CD4-positive, alpha-beta T cell treated with Interleukin-1 beta for 1 hour (primary cell): ENCODE measurements around the gene MVD.

ENCODE experiments used
- DNase-seq, 2 donors: peaks; one replicate each; pipeline ENCODE4 v3.0.0-alpha.2; 2020 to 2022

The MVD gene

DNA sequence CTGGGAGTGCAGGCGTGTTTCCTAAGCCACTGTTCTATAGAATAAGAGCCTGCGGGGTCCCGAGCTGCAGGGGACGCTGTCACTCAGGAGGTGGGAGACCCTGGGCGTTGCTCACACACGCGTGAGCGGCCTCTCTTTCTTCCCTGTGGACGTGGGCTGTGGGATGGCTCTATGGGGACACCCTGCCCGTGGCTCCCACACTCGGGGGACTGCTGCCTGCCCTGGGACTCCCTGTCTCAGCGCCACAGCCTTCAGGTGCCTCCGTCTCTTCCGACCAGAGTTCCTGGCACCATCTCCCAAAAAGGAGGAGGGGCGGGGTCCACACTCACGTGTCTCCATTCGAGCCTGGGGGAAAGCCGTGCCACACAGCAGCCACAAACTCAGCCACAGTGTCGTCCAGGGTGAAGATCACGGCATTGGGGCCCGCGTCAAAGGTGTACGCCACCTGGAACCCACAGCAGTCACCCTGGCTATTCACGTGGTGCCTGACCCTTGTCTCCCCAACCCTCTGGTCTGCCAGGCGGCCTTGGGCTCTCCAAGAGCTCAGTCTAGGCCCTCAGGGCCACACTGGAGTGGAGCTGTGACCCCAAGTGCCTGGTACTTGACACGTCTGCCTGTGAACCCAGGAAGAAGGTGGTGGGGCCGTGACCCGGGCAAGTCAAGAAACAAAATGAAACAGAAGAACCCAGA, 8.4 kb downstream of the MVD start:
- no peak for DNase-seq

- no peak for DNase-seq
Measured at GRCh38 chr16:88653596-88654362, 9.1 kb downstream of the MVD start.

GRCh38 chr16:88653101-88653500, 9.8 kb downstream of the MVD start:
- DNase-seq = no peak

DNA sequence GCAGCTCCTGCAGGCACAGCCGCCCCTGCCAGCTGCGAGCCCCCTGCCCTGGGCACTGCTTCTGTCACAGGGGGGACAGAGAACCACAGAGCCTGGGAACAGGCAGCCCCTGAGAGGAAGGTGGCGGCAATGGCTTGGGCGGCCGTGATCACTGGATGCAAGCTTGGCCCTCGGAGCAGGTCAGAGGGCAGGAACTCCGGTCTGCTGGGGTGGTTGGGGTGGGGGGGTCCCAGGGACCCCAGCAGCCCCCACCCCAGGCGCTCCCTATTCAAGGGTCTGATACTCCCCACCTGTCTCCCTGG, 10.2 kb downstream of the MVD start:
- DNase-seq = no peak

DNA sequence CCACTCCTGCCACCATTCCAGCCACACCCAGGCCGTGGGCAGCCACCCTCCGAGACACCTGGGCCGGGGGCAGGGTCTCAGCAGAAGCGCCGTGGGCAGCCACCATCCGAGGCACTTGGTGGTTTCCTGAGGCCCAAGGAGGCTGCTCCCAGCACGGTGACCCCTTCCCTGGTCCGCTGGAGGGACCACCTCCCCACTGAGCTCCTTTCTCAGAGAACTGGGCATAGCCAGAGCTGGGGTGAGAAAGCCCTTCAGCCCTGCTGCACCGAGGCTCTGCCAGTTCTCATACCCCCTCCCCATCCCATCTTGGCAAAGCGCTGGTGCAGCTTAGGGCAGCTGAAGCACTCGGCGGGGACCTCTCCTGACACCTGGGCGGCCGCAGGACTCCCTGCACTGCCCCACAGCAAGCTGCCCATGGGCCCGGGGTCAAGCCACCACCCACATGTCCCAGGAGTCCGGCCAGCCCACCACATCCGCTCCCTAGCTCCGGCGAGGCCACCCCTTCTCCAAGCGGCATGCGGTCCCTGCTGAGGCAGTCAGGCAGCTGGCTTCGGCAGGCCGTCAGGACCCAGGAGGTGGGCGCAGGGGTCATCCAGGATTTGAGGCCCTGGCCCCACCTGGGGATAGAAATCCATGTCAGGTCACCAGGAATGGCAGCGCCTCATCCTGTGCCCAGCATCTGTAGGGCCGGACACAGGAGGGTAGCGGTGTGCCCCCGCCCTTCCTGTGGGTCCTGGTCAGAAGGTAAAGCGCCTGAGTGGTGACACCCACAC, 10.7 kb downstream of the MVD start:
- DNase-seq = no peak

GRCh38 chr16:88651276-88651988, 11.5 kb downstream of the MVD start:
- DNase-seq = peak; percentile 87

DNA sequence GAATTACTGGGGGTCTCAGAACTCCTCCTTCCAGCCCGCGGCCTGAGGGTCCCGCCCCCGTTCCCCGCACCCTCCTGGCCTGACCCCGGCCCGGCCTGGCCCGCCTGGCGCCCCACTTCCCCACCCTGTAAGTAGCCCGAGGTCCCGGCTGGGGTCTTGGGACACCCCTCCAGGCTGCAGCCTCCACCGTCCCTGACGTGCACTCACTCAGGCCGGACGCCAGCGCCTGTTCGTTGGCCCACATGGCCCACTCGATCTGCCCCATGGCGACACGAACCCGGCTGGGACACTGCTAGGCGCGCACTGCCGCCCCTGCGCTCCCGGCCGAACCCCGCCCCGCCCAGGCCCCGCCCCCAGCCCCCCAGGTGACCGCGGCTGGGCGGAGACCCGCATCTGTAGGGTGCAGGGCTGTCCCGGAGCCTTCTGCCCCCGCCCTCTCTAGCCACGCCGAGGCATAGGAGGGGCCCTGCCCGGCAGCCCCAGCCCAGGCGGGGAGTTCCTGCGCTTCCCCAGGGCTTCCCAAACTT, 12.1 kb downstream of the MVD start, which contains the start of gene CYBA:
TSS of gene CYBA (minus strand) at position 305 of the 527 bp plus-strand sequence. CDS start at position 265, 40 bp downstream.
- DNase-seq = peak; percentile 89 to 90

- peak; percentile 43 to 51 for DNase-seq
Measured at GRCh38 chr16:88649924-88650748, 12.8 kb downstream of the MVD start.

- DNase-seq = no peak
Measured at GRCh38 chr16:88649195-88649923, 13.5 kb downstream of the MVD start.

- DNase-seq = no peak
Measured at GRCh38 chr16:88647178-88648070, 15.5 kb downstream of the MVD start.

GRCh38 chr16:88646345-88647034, 16.4 kb downstream of the MVD start:
- no peak for DNase-seq

DNA sequence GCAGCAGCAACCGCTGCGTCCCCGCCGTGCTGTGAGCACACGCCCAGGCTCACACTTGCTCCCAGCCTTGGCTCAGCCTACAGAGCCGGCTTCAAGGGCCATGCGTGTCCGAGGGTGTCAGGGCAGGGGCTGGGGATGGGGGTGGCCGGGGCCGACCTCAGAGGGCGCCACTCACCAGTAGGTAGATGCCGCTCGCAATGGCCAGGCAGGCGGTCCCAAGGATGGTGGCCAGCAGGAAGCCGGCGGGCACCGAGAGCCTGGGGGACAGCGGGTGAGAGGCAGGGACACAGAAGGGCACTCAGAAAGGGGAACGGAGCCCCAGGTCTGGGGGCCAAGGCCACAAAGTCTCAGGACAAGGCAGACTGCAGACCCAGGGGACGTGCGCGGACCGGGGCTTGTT, 16.9 kb downstream of the MVD start:
- DNase-seq = no peak

DNA sequence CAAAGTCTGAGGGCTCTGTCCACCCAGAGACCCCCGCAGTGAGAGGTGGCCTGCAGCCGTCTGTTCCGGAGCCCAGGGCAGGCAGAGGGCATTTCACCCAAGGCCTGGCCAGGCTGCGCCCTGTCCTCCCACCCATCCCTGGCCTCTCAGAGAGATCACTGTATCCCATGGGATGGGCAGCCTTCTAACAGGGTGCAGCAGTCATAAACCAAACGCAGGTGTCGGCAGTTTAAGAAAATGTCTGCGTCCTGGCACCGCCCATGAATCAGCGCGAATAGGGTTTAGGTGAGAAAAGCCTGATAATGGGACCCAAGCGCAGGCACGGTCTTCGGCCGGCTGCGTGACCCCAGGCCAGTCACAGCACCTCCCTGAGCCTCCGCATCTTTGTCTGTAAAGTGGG, 17.4 kb downstream of the MVD start:
- DNase-seq = no peak

- no peak for DNase-seq
Measured at GRCh38 chr16:88643644-88643932, 19.3 kb downstream of the MVD start.

- no peak for DNase-seq
Measured at GRCh38 chr16:88642881-88643643, 19.8 kb downstream of the MVD start.

DNA sequence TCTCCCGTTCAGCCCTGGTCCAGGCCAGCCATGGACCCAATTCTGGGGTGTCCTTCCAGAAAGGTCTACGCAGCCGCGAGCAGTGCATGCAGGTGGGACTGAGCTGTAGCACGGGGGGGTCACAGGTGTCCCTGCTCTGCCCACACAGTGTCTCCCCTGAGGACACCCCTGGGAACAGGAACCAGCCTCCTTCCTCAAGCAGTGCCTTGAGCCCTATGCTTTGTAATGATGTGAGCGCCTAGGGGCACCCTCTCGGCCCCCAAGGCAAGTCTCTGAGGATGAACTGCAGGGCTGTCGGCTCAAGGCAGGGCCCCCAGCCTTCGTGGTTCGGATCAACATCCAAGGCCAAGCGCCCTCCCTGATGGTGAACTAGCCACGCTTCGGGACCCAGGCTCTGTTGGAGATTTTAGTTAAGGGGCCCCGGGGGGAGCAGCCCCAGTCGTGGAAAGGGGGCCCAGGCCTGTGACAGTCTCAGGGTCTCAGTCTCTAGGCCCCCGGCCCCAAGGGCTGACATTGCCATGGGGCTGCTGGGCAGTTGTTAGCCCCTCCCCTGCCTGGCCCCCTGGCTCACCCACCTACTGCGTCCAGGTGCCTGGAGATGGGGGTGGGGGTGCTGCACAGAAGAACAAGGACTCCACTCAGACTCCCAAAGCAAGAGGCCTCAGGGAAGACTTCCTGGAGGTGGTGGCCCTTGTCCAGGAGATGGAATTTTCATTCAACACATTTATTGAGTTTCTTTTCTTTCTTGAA, 22.2 kb downstream of the MVD start:
- no peak for DNase-seq

DNA sequence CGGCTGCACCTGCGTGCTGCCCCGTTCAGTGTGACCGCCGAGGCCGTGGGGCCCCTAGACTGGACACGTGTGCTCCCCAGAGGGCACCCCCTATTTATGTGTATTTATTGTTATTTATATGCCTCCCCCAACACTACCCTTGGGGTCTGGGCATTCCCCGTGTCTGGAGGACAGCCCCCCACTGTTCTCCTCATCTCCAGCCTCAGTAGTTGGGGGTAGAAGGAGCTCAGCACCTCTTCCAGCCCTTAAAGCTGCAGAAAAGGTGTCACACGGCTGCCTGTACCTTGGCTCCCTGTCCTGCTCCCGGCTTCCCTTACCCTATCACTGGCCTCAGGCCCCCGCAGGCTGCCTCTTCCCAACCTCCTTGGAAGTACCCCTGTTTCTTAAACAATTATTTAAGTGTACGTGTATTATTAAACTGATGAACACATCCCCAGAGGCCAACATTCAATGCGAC, 22.8 kb downstream of the MVD start:
- DNase-seq = no peak
